ENCODE data around the gene SOX15.
"Not testable (repeated sequence)": the region's sequence is repeated elsewhere in the genome, so short reads cannot be mapped to it uniquely, and the experiment has no call there.

Gene SOX15

GRCh38 chr17:7606280-7606679, 16.4 kb upstream of the SOX15 start:
- DNase-seq: no peak

GRCh38 chr17:7597561-7597960, 7.7 kb upstream of the SOX15 start:
- not testable (repeated sequence) for DNase-seq

- no peak for DNase-seq
These were observed 3.4 kb upstream of the SOX15 start for GRCh38 chr17:7593296-7593695.

- DNase-seq: no peak
These were observed 2.6 kb upstream of the SOX15 start for GRCh38 chr17:7592422-7593021.

GRCh38 chr17:7591596-7591995, 1.7 kb upstream of the SOX15 start:
- no peak for DNase-seq

GRCh38 chr17:7590743-7591142, 849 bp upstream of the SOX15 start:
- DNase-seq: no peak

- no peak for DNase-seq
These were observed 558 bp downstream of the SOX15 start for GRCh38 chr17:7589204-7589868.

- DNase-seq: no peak
These were observed 1.2 kb downstream of the SOX15 start for GRCh38 chr17:7588553-7589203.

GRCh38 chr17:7587420-7588151, 2.3 kb downstream of the SOX15 start:
- no peak for DNase-seq

- DNase-seq: no peak
These were observed 3.0 kb downstream of the SOX15 start for GRCh38 chr17:7586673-7587419.

- DNase-seq: peak; percentile 71
These were observed 6.4 kb downstream of the SOX15 start, which contains the start of gene MPDU1 for GRCh38 chr17:7583253-7584109. TSS of gene MPDU1 (plus strand) at chr17:7583852. CDS start at chr17:7583863, 11 bp downstream.

GRCh38 chr17:7582396-7583252, 7.3 kb downstream of the SOX15 start:
- no peak for DNase-seq

- no peak for DNase-seq
These were observed 9.0 kb downstream of the SOX15 start for GRCh38 chr17:7580604-7581575.

- no peak for DNase-seq
These were observed 9.9 kb downstream of the SOX15 start for GRCh38 chr17:7579834-7580603.

- DNase-seq: no peak
These were observed 10.7 kb downstream of the SOX15 start, which contains the start of gene CD68 for GRCh38 chr17:7579001-7579833. TSS of gene CD68 (plus strand) at chr17:7579638. CDS start at chr17:7579678, 40 bp downstream.

- no peak for DNase-seq
These were observed 12.3 kb downstream of the SOX15 start for GRCh38 chr17:7577327-7578199.
